Measurements from ENCODE around the gene BMPR1A.
A peak's percentile ranks its signal among the peaks of the same experiment; 100 is the strongest.

The BMPR1A gene

GRCh38 chr10:86709396-86710185 is 46.8 kb upstream of the BMPR1A start:
- H3K27me3 ChIP-seq = no peaks in the 10 kb centered on the region
- peak overlapping the region; percentile 96 to 98 for H3K27ac ChIP-seq
- H3K9me3 ChIP-seq = no peaks in the 10 kb centered on the region
- H3K36me3 ChIP-seq = peaks cover 18 to 34% (median 23%) of the 10 kb centered on the region in 3 donors
- H3K4me1 ChIP-seq = peaks cover 0 to 18% (median 11%) of the 10 kb centered on the region in 4 donors
- intact Hi-C loops (cut with DNase I; ENCODE audit: low total_unique reads) = loop anchor here (2.0 kb wide), 1 partner anchor 191 kb away; no protein-coding TSS in a partner anchor
- no peak for DNase-seq
- no peak for TF ChIP-seq CTCF (IDR thresholded peaks at IDR 0.05)
- H3K4me3 ChIP-seq = no peak overlapping the region

GRCh38 chr10:86710987-86711512 is 45.4 kb upstream of the BMPR1A start:
- intact Hi-C loops (cut with DNase I; ENCODE audit: low total_unique reads) = loop anchor here (1.0 to 2.0 kb wide), 2 partner anchors 45 to 190 kb away; partner anchors contain the start of gene BMPR1A
- Histone ChIP-seq H3K9me3 (no peaks in the 10 kb centered on the region), H3K27me3 (no peaks in the 10 kb centered on the region), H3K4me1 (peaks cover 0 to 18% (median 11%) of the 10 kb centered on the region in 4 donors), H3K27ac (peak overlapping the region; percentile 96 to 98), H3K4me3 (peak overlapping the region; percentile 68 to 86), H3K36me3 (peaks cover 17 to 39% (median 23%) of the 10 kb centered on the region in 3 donors)
- TF ChIP-seq CTCF (IDR thresholded peaks at IDR 0.05) = peak; percentile 90 to 97
- DNase-seq = peak; percentile 83 to 95

- no peaks in the 10 kb centered on the region for H3K27me3 ChIP-seq
- intact Hi-C loops (cut with DNase I; ENCODE audit: low total_unique reads) = loop anchor here (1.0 to 2.0 kb wide), 2 partner anchors 45 to 189 kb away; partner anchors contain the start of gene BMPR1A
Observed at GRCh38 chr10:86711513-86712316, 44.7 kb upstream of the BMPR1A start.

GRCh38 chr10:86712317-86712707 is 44.1 kb upstream of the BMPR1A start:
- peaks cover 11 to 31% (median 11%) of the 10 kb centered on the region in 3 donors for H3K36me3 ChIP-seq
- no peak for DNase-seq
- no peak for TF ChIP-seq CTCF (IDR thresholded peaks at IDR 0.05)
- no peaks in the 10 kb centered on the region for H3K27me3 ChIP-seq
- intact Hi-C loops (cut with DNase I; ENCODE audit: low total_unique reads) = no loop called here
- H3K9me3 ChIP-seq = no peaks in the 10 kb centered on the region
- peaks cover 0 to 18% (median 11%) of the 10 kb centered on the region in 4 donors for H3K4me1 ChIP-seq
- H3K4me3 ChIP-seq = peak overlapping the region; percentile 68 to 86
- H3K27ac ChIP-seq = peak overlapping the region; percentile 96 to 98

More at GRCh38 chr10:86711513-86712316, 44.7 kb upstream of the BMPR1A start:
- Histone ChIP-seq H3K27ac (peak overlapping the region; percentile 96 to 98), H3K4me3 (peak overlapping the region; percentile 68 to 86), H3K36me3 (peaks cover 15 to 32% (median 16%) of the 10 kb centered on the region in 3 donors), H3K9me3 (no peaks in the 10 kb centered on the region), H3K4me1 (peaks cover 0 to 18% (median 11%) of the 10 kb centered on the region in 4 donors)
- DNase-seq = peak; percentile 52 to 74
- TF ChIP-seq CTCF (IDR thresholded peaks at IDR 0.05) = no peak

GRCh38 chr10:86715156-86715795 is 41.1 kb upstream of the BMPR1A start:
- H3K4me1 ChIP-seq = peaks cover 0 to 16% (median 11%) of the 10 kb centered on the region in 4 donors
- no peaks in the 10 kb centered on the region for H3K9me3 ChIP-seq
- peak overlapping the region; percentile 32 to 41 for H3K27ac ChIP-seq
- intact Hi-C loops (cut with DNase I; ENCODE audit: low total_unique reads) = no loop called here
- no peak for TF ChIP-seq CTCF (IDR thresholded peaks at IDR 0.05)
- H3K27me3 ChIP-seq = no peaks in the 10 kb centered on the region
- H3K4me3 ChIP-seq = no peak overlapping the region
- peaks cover 11 to 16% (median 15%) of the 10 kb centered on the region in 3 donors for H3K36me3 ChIP-seq
- peak; percentile 12 to 52 for DNase-seq
